IMR-90 (cell line): Measurements from ENCODE around the gene SIK2. TPM values are rescaled to one million over a fixed set of nuclear protein-coding genes. Genes with fewer than 3 reads are reported as not detected.

ENCODE experiments used
- ATAC-seq: fragments of 200-7000 bp; cut with Tn5 transposase; 2 replicates; pipeline ENCODE4 v1.9.1; 2020; ENCODE audit warnings: low read depth, mild to moderate bottlenecking, moderate library complexity
- BruUV-seq: library from RNA; stranded (reverse); fragments of 400-500 nt; replicated peaks from 2 replicates; lab custom pipeline; 2021; lab: Mats Ljungman, UMichigan
- CTCF ChIA-PET: fragments of 300-600 bp; formaldehyde crosslinking; extraction: SDS; loops from one replicate; lab custom pipeline; 2021; ENCODE audit warnings: antibody characterized with exemption; lab: Yijun Ruan, JAX
- POLR2A ChIA-PET: fragments of 300-600 bp; sonication (Branson Sonifier 250); formaldehyde crosslinking; loops from one replicate; lab custom pipeline; 2022; ENCODE audit warnings: antibody characterized with exemption; ENCODE audit not compliant: unreplicated experiment; lab: Charles Lee
- DNase-seq: peaks from one replicate; pipeline ENCODE4 v3.0.0; 2013
- H2AFZ ChIP-seq: replicated peaks from 2 replicates; pipeline ENCODE3; 2013; ENCODE audit warnings: low read length, mild to moderate bottlenecking; ENCODE audit not compliant: poor library complexity
- H2AK5ac ChIP-seq: 2 replicates; pipeline ENCODE4 v1.6.1; 2013; ENCODE audit warnings: low read depth, low read length, inconsistent platforms
- H2AK9ac ChIP-seq: replicated peaks from 2 replicates; pipeline ENCODE3; 2013; ENCODE audit warnings: mild to moderate bottlenecking, low read depth, low read length, moderate library complexity; ENCODE audit not compliant: poor library complexity
- H2BK120ac ChIP-seq: 2 replicates; pipeline ENCODE4 v1.6.1; 2013; ENCODE audit warnings: low read depth, low read length, inconsistent platforms
- H2BK15ac ChIP-seq: 3 replicates; pipeline ENCODE4 v1.6.1; 2013; ENCODE audit warnings: low read depth, low read length, inconsistent platforms
- H2BK20ac ChIP-seq: 2 replicates; pipeline ENCODE4 v1.6.1; 2013; ENCODE audit warnings: low read depth, mild to moderate bottlenecking, inconsistent platforms, low read length, moderate library complexity
- H2BK5ac ChIP-seq: 2 replicates; pipeline ENCODE4 v1.6.1; 2013; ENCODE audit warnings: mild to moderate bottlenecking, low read depth, low read length, inconsistent platforms; ENCODE audit not compliant: poor library complexity, severe bottlenecking
- H3K14ac ChIP-seq: replicated peaks from 2 replicates; pipeline ENCODE4 v1.6.1; 2013; ENCODE audit warnings: low read depth, low read length, inconsistent platforms
- H3K18ac ChIP-seq: 2 replicates; pipeline ENCODE4 v1.6.1; 2013; ENCODE audit warnings: low read depth, low read length, control low read depth
- H3K23ac ChIP-seq: 2 replicates; pipeline ENCODE4 v1.6.1; 2013; ENCODE audit warnings: low read depth, low read length, inconsistent platforms
- H3K27ac ChIP-seq: 2 replicates; pipeline ENCODE4 v1.5.1; 2013; ENCODE audit warnings: mild to moderate bottlenecking, control low read depth, low read length; ENCODE audit not compliant: insufficient read depth
- H3K27me3 ChIP-seq: 2 replicates; pipeline ENCODE4 v1.6.1; 2013; ENCODE audit warnings: low read length; ENCODE audit not compliant: control insufficient read depth, insufficient read depth
- H3K36me3 ChIP-seq: 2 replicates; pipeline ENCODE4 v1.6.1; 2013; ENCODE audit warnings: low read length, mixed read lengths; ENCODE audit not compliant: control insufficient read depth, insufficient read depth
- H3K4ac ChIP-seq: 2 replicates; pipeline ENCODE4 v1.6.1; 2013; ENCODE audit warnings: low read depth, low read length, inconsistent platforms
- H3K4me1 ChIP-seq: 2 replicates; pipeline ENCODE4 v1.6.1; 2013; ENCODE audit warnings: low read length, mixed read lengths; ENCODE audit not compliant: control insufficient read depth, insufficient read depth
- H3K4me2 ChIP-seq: 2 replicates; pipeline ENCODE4 v1.6.1; 2013; ENCODE audit warnings: low read depth, mild to moderate bottlenecking, control low read depth, low read length, moderate library complexity
- H3K4me3 ChIP-seq: 2 replicates; pipeline ENCODE4 v1.5.1; 2013; ENCODE audit warnings: low read depth, mild to moderate bottlenecking, control low read depth, low read length, moderate library complexity; ENCODE audit not compliant: insufficient read depth
- H3K56ac ChIP-seq: 2 replicates; pipeline ENCODE4 v1.6.1; 2013; ENCODE audit warnings: low read length, inconsistent platforms; ENCODE audit not compliant: insufficient read depth; ENCODE audit errors: extremely low read depth
- H3K79me1 ChIP-seq, 2 experiments: 2 replicates each; pipeline ENCODE4 v1.6.1; 2013; ENCODE audit warnings: low read length in 2 of 2, inconsistent platforms in 1 of 2, low read depth in 1 of 2
- H3K9ac ChIP-seq: 2 replicates; pipeline ENCODE4 v1.6.1; 2013; ENCODE audit warnings: low read depth, low read length, control low read depth
- H3K9me1 ChIP-seq: 2 replicates; pipeline ENCODE4 v1.6.1; 2013; ENCODE audit warnings: low read length, inconsistent platforms; ENCODE audit not compliant: insufficient read depth
- H3K9me3 ChIP-seq: 2 replicates; pipeline ENCODE4 v1.6.1; 2013; ENCODE audit warnings: low read length; ENCODE audit not compliant: control insufficient read depth, insufficient read depth
- H4K20me1 ChIP-seq: 2 replicates; pipeline ENCODE4 v1.6.1; 2013; ENCODE audit warnings: low read length, inconsistent platforms; ENCODE audit not compliant: insufficient read depth
- H4K5ac ChIP-seq: 2 replicates; pipeline ENCODE4 v1.6.1; 2013; ENCODE audit warnings: mild to moderate bottlenecking, low read depth, low read length, control low read depth
- H4K8ac ChIP-seq, 2 experiments: 2 replicates each; pipeline ENCODE4 v1.6.1; 2013; ENCODE audit warnings: low read depth in 2 of 2, low read length in 2 of 2, control low read depth in 1 of 2, inconsistent platforms in 1 of 2
- H4K91ac ChIP-seq: 2 replicates; pipeline ENCODE4 v1.6.1; 2013; ENCODE audit warnings: low read depth, low read length, inconsistent platforms; ENCODE audit not compliant: insufficient read depth
- CEBPB ChIP-seq: IDR thresholded peaks from 2 replicates; pipeline ENCODE4 v1.6.1; 2012; ENCODE audit warnings: low read depth, low read length, improper control_type of control experiment
- CHD1 ChIP-seq: IDR thresholded peaks from 2 replicates; pipeline ENCODE4 v1.6.1; 2012; ENCODE audit warnings: low read depth, low read length, improper control_type of control experiment
- MXI1 ChIP-seq: IDR thresholded peaks from 2 replicates; pipeline ENCODE4 v1.6.1; 2012; ENCODE audit warnings: low read depth, mild to moderate bottlenecking, low read length, moderate library complexity, borderline replicate concordance
- POLR2A ChIP-seq: IDR thresholded peaks from 2 replicates; pipeline ENCODE4 v1.6.1; 2012; ENCODE audit warnings: mild to moderate bottlenecking, low read depth, low read length
- SMC3 ChIP-seq: fragments of 150-350 bp; IDR thresholded peaks from 2 replicates; pipeline ENCODE4 v1.6.1; 2016; ENCODE audit warnings: low read depth, mild to moderate bottlenecking, antibody characterized with exemption, low read length, moderate library complexity
- dilution Hi-C: fragments of 300-500 bp; cut with HindIII; formaldehyde crosslinking; loops from one replicate; pipeline ENCODE4 v1.14.3; 2018; ENCODE audit warnings: low sequenced_read_pairs; ENCODE audit not compliant: unreplicated experiment
- in situ Hi-C: fragments of 300-500 bp; cut with MboI; formaldehyde crosslinking; loops from 3 replicates; pipeline ENCODE4 v1.14.3; 2019; ENCODE audit warnings: low sequenced_read_pairs, inconsistent platforms, mixed read lengths
- intact Hi-C: fragments of 100-400 bp; cut with micrococcal nuclease; formaldehyde crosslinking; loops from 2 replicates; pipeline ENCODE4 v1.10.0; 2022
- polyA plus RNA-seq, 3 experiments: library from polyadenylated mRNA; depleted of rRNA; stranded (reverse); fragments of >200 nt; gene quantifications; 2 replicates each; pipeline ENCODE4 v1.2.3, GENCODE V29; 2012; ENCODE audit warnings: low replicate concordance in 1 of 3
- total RNA-seq: library from RNA; depleted of rRNA; stranded (reverse); fragments of >200 nt; gene quantifications from 2 replicates; pipeline ENCODE4 v1.2.3, GENCODE V29; 2012
- TF ChIP-seq, protein P1 (sequence below): fragments of 150-350 bp; IDR thresholded peaks from 2 replicates; pipeline ENCODE4 v1.6.1; 2016; ENCODE audit warnings: low read depth, mild to moderate bottlenecking, low read length, moderate library complexity, borderline replicate concordance

SIK2 gene
- total and polyA plus RNA-seq, 2 of the 4 experiments (the other 2 are of a cell fraction) = 7.9 to 10.4 TPM

DNA sequence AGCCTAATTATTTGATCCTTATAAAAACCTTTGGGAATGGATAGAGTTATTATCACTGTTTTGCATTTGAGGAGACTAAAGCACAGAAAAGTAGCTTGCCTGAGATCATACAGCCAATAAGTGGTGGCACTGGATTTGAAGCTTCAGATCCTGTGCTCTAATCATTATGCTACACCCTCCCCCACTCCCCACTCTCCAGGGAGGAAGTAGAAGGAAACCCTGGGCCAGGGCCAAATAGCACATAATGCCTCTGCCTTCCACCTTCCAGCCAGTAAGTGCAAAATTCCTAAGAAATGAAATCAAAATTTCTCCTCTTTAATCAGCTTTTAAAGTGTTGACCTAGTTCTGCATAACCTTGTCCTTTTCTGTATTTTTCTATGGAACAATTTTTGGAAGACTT is 61.6 kb downstream of the SIK2 start:
- Histone ChIP-seq H3K4me1 (no peaks in the 10 kb centered on the region), H3K9ac (no peak overlapping the region), H3K56ac (no peak overlapping the region), H2BK5ac (no peak overlapping the region), H3K4me2 (no peak overlapping the region), H3K27ac (no peak overlapping the region), H3K36me3 (peaks cover 9% of the 10 kb centered on the region), H3K9me1 (peaks cover 12% of the 10 kb centered on the region), H4K91ac (no peak overlapping the region), H3K79me1 (peaks cover 39 to 73% of the 10 kb centered on the region in 2 experiments), H2BK20ac (no peak overlapping the region), H3K4ac (no peak overlapping the region), H4K20me1 (peaks cover 25% of the 10 kb centered on the region), H2BK120ac (no peak overlapping the region), H3K4me3 (no peak overlapping the region), H4K8ac (no peak overlapping the region), H3K14ac (no peak overlapping the region), H2AK5ac (no peak overlapping the region), H2AFZ (no peak overlapping the region), H3K18ac (no peak overlapping the region), H3K27me3 (no peaks in the 10 kb centered on the region), H3K23ac (no peak overlapping the region), H3K9me3 (no peaks in the 10 kb centered on the region), H2AK9ac (no peak overlapping the region), H4K5ac (no peak overlapping the region), H2BK15ac (no peak overlapping the region)
- ChIA-PET POLR2A (no interaction called here), CTCF (no interaction called here)
- ATAC-seq (no peak), DNase-seq (no peak)
- TF ChIP-seq SMC3 (no peak), POLR2A (no peak), CEBPB (no peak), CHD1 (no peak), MXI1 (no peak)
- TF ChIP-seq, protein P1, sequence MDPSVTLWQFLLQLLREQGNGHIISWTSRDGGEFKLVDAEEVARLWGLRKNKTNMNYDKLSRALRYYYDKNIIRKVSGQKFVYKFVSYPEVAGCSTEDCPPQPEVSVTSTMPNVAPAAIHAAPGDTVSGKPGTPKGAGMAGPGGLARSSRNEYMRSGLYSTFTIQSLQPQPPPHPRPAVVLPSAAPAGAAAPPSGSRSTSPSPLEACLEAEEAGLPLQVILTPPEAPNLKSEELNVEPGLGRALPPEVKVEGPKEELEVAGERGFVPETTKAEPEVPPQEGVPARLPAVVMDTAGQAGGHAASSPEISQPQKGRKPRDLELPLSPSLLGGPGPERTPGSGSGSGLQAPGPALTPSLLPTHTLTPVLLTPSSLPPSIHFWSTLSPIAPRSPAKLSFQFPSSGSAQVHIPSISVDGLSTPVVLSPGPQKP = no peak
- in situ Hi-C loops (no loop called here), intact Hi-C loops (no loop called here), dilution Hi-C loops (no loop called here)
- no TSS peak for BruUV-seq
